Neural cell (in vitro differentiated cells): ENCODE data around the gene RANBP9. TPM values are rescaled to one million over a fixed set of nuclear protein-coding genes. Genes with fewer than 3 reads are reported as not detected.

Experiments
- H2AFZ ChIP-seq: fragments of 200-600, 300-800 bp; sonication (generic), shearing (Covaris generic); 2 replicates; pipeline ENCODE4 v1.6.0; 2014; ENCODE audit warnings: low read depth, mild to moderate bottlenecking, antibody characterized with exemption, low read length, moderate library complexity
- H3F3A ChIP-seq: fragments of 200-600 bp; shearing (Covaris generic); 2 replicates; pipeline ENCODE4 v1.6.1; 2016; ENCODE audit warnings: mild to moderate bottlenecking, moderate library complexity, mixed read lengths, antibody characterized with exemption, low read length; ENCODE audit not compliant: insufficient read depth, poor library complexity, severe bottlenecking
- H3K27ac ChIP-seq: fragments of 200-600, 300-800 bp; sonication (generic), shearing (Covaris generic); 2 replicates; pipeline ENCODE4 v1.5.1; 2014; ENCODE audit warnings: mild to moderate bottlenecking, low read length, moderate library complexity
- H3K27me3 ChIP-seq: fragments of 300-800, 200-600 bp; sonication (generic), shearing (Covaris generic); 2 replicates; pipeline ENCODE4 v1.6.0; 2014; ENCODE audit warnings: mild to moderate bottlenecking, low read depth, low read length, moderate library complexity; ENCODE audit not compliant: insufficient read depth
- H3K36me3 ChIP-seq: fragments of 300-800, 200-600 bp; sonication (generic), shearing (Covaris generic); 2 replicates; pipeline ENCODE4 v1.5.1; 2014; ENCODE audit warnings: mild to moderate bottlenecking, antibody characterized with exemption, low read length, moderate library complexity; ENCODE audit not compliant: insufficient read depth
- H3K4me2 ChIP-seq: fragments of 300-800, 200-600 bp; sonication (generic), shearing (Covaris generic); 2 replicates; pipeline ENCODE4 v1.6.0; 2014; ENCODE audit warnings: mild to moderate bottlenecking, low read length
- H3K4me3 ChIP-seq: fragments of 300-800, 200-600 bp; sonication (generic), shearing (Covaris generic); 2 replicates; pipeline ENCODE4 v1.5.1; 2014; ENCODE audit warnings: mild to moderate bottlenecking, low read length, moderate library complexity
- H3K79me2 ChIP-seq: fragments of 200-600 bp; shearing (Covaris generic); replicated peaks from 2 replicates; pipeline ENCODE4 v1.6.0; 2014; ENCODE audit warnings: mild to moderate bottlenecking, low read length, moderate library complexity; ENCODE audit not compliant: insufficient read depth
- H3K9ac ChIP-seq: fragments of 300-800, 200-600 bp; sonication (generic), shearing (Covaris generic); 2 replicates; pipeline ENCODE4 v1.6.1; 2016; ENCODE audit warnings: mild to moderate bottlenecking, low read length, mixed read lengths
- H3K9me2 ChIP-seq: fragments of 200-600 bp; shearing (Covaris generic); 2 replicates; pipeline ENCODE4 v1.6.1; 2016; ENCODE audit warnings: mild to moderate bottlenecking, low read length, mixed read lengths; ENCODE audit not compliant: insufficient read depth
- H3K9me3 ChIP-seq: fragments of 200-600, 300-800 bp; sonication (generic), shearing (Covaris generic); 2 replicates; pipeline ENCODE4 v1.6.1; 2016; ENCODE audit warnings: mild to moderate bottlenecking, mixed run types, low read length, moderate library complexity, mixed read lengths
- H4K20me1 ChIP-seq: fragments of 200-600 bp; shearing (Covaris generic); 2 replicates; pipeline ENCODE4 v1.6.1; 2016; ENCODE audit warnings: mild to moderate bottlenecking, mixed run types; ENCODE audit not compliant: insufficient read depth
- EP300 ChIP-seq: fragments of 450-650 bp; conservative IDR thresholded peaks from 2 replicates; pipeline ENCODE4 v1.6.1; 2014; ENCODE audit warnings: antibody characterized with exemption, mild to moderate bottlenecking, moderate library complexity; ENCODE audit not compliant: poor library complexity, severe bottlenecking
- EZH2 ChIP-seq: fragments of 200-600, 300-800 bp; shearing (Covaris generic), sonication (generic); IDR thresholded peaks from 2 replicates; pipeline ENCODE4 v1.6.1; 2014; ENCODE audit warnings: antibody characterized with exemption, low read length, borderline replicate concordance, mild to moderate bottlenecking; ENCODE audit not compliant: insufficient read depth, poor library complexity, severe bottlenecking
- MXI1 ChIP-seq: fragments of 450-650 bp; conservative IDR thresholded peaks from 2 replicates; pipeline ENCODE4 v1.6.1; 2014; ENCODE audit warnings: antibody characterized with exemption, mild to moderate bottlenecking; ENCODE audit not compliant: poor library complexity, severe bottlenecking
- POLR2AphosphoS5 ChIP-seq: IDR thresholded peaks from 2 replicates; pipeline ENCODE4 v1.6.1; 2012
- RAD21 ChIP-seq: fragments of 450-650 bp; conservative IDR thresholded peaks from 2 replicates; pipeline ENCODE4 v1.6.1; 2014; ENCODE audit warnings: antibody characterized with exemption, mild to moderate bottlenecking, moderate library complexity
- SMC3 ChIP-seq: fragments of 450-650 bp; conservative IDR thresholded peaks from 2 replicates; pipeline ENCODE4 v1.6.1; 2014; ENCODE audit warnings: antibody characterized with exemption, mild to moderate bottlenecking, moderate library complexity; ENCODE audit not compliant: poor library complexity
- TAF1 ChIP-seq: IDR thresholded peaks from 2 replicates; pipeline ENCODE4 v1.6.1; 2012; ENCODE audit warnings: low read depth
- polyA plus RNA-seq: library from polyadenylated mRNA; depleted of rRNA; stranded (reverse); fragments of >200 nt; gene quantifications from 2 replicates; pipeline ENCODE4 v1.2.3, GENCODE V29; 2014
- TF ChIP-seq, protein P1 (sequence below): fragments of 450-650 bp; IDR thresholded peaks from 2 replicates; pipeline ENCODE4 v1.5.1; 2014; ENCODE audit warnings: antibody characterized with exemption, mild to moderate bottlenecking, moderate library complexity; ENCODE audit not compliant: poor library complexity, severe bottlenecking
- TF ChIP-seq, protein P2 (sequence below): IDR thresholded peaks from 2 replicates; pipeline ENCODE4 v1.6.1; 2012; ENCODE audit warnings: borderline replicate concordance

Gene RANBP9
- polyA plus RNA-seq, 1 donor from 2014 or later, result 52.2 TPM

DNA sequence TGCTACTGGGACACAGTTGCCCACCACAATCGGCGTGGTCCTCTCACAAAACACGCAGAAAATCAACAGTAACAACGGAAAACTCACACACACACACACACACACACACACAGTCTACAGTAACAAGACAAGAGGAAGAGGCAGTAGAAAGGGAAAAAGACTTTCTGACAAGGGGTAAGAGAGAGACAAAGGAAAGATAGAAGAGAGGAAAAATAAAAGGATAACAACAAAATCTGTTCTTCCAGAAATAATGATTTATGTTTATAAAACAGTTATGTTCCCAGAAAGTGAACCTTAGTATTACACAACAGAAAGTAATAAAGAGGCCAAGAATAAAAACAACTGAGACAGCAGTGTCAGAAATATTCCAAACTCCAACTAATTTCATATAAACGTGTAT is 2.9 kb downstream of the RANBP9 start:
- H3K27me3 ChIP-seq, result no peaks in the 10 kb centered on the region
- no peaks in the 10 kb centered on the region for H3K9me3 ChIP-seq
- H3K9me2 ChIP-seq, result no peaks in the 10 kb centered on the region
- no peak overlapping the region for H2AFZ ChIP-seq
- peaks cover 68% of the 10 kb centered on the region for H3K79me2 ChIP-seq
- TF ChIP-seq POLR2AphosphoS5 (no peak), TAF1 (no peak), RAD21 (no peak)
- TF ChIP-seq, protein P1, sequence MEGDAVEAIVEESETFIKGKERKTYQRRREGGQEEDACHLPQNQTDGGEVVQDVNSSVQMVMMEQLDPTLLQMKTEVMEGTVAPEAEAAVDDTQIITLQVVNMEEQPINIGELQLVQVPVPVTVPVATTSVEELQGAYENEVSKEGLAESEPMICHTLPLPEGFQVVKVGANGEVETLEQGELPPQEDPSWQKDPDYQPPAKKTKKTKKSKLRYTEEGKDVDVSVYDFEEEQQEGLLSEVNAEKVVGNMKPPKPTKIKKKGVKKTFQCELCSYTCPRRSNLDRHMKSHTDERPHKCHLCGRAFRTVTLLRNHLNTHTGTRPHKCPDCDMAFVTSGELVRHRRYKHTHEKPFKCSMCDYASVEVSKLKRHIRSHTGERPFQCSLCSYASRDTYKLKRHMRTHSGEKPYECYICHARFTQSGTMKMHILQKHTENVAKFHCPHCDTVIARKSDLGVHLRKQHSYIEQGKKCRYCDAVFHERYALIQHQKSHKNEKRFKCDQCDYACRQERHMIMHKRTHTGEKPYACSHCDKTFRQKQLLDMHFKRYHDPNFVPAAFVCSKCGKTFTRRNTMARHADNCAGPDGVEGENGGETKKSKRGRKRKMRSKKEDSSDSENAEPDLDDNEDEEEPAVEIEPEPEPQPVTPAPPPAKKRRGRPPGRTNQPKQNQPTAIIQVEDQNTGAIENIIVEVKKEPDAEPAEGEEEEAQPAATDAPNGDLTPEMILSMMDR, result no peak
- no peaks in the 10 kb centered on the region for H3K36me3 ChIP-seq
- H3K27ac ChIP-seq, result no peak overlapping the region
- peaks cover 4% of the 10 kb centered on the region for H4K20me1 ChIP-seq
- peak overlapping the region; percentile 93 for H3K4me3 ChIP-seq
- H3K9ac ChIP-seq, result peak overlapping the region; percentile 85
- H3K4me2 ChIP-seq, result peak overlapping the region; percentile 90
- no peaks in the 10 kb centered on the region for H3F3A ChIP-seq

DNA sequence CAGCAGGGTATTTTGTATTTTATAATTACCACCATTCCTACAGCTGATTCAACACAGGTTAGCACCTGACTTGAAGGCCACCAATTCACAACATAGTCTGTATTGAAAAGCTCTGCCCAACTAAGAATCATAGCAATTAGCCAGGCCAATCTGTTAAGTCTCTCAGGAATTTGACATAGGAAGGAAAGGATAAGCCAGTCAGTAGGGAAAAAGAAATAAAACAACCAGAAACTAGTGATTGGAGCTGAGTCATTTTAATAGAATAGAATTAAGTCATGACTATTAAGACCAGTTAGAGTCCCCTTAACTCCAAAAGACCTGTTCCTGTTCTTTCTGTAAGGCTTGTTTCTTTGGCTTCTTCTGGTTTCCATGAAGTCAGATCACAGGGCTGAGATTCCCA is 8.1 kb downstream of the RANBP9 start:
- TF ChIP-seq, protein P2, sequence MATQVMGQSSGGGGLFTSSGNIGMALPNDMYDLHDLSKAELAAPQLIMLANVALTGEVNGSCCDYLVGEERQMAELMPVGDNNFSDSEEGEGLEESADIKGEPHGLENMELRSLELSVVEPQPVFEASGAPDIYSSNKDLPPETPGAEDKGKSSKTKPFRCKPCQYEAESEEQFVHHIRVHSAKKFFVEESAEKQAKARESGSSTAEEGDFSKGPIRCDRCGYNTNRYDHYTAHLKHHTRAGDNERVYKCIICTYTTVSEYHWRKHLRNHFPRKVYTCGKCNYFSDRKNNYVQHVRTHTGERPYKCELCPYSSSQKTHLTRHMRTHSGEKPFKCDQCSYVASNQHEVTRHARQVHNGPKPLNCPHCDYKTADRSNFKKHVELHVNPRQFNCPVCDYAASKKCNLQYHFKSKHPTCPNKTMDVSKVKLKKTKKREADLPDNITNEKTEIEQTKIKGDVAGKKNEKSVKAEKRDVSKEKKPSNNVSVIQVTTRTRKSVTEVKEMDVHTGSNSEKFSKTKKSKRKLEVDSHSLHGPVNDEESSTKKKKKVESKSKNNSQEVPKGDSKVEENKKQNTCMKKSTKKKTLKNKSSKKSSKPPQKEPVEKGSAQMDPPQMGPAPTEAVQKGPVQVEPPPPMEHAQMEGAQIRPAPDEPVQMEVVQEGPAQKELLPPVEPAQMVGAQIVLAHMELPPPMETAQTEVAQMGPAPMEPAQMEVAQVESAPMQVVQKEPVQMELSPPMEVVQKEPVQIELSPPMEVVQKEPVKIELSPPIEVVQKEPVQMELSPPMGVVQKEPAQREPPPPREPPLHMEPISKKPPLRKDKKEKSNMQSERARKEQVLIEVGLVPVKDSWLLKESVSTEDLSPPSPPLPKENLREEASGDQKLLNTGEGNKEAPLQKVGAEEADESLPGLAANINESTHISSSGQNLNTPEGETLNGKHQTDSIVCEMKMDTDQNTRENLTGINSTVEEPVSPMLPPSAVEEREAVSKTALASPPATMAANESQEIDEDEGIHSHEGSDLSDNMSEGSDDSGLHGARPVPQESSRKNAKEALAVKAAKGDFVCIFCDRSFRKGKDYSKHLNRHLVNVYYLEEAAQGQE, result no peak
- TF ChIP-seq EP300 (no peak), TAF1 (no peak), POLR2AphosphoS5 (no peak), RAD21 (no peak), SMC3 (no peak), MXI1 (no peak), EZH2 (no peak)
- TF ChIP-seq, protein P1, result no peak
- peaks cover 90% of the 10 kb centered on the region for H3K79me2 ChIP-seq
- H4K20me1 ChIP-seq, result peaks cover 4% of the 10 kb centered on the region

More for the DNA sequence above, 8.1 kb downstream of the RANBP9 start:
- no peak overlapping the region for H3K27ac ChIP-seq
- H3K4me2 ChIP-seq, result no peak overlapping the region
- H3K36me3 ChIP-seq, result no peaks in the 10 kb centered on the region
- no peaks in the 10 kb centered on the region for H3F3A ChIP-seq
- no peaks in the 10 kb centered on the region for H3K9me2 ChIP-seq
- no peak overlapping the region for H2AFZ ChIP-seq
- H3K4me3 ChIP-seq, result no peak overlapping the region
- H3K9ac ChIP-seq, result no peak overlapping the region
- H3K27me3 ChIP-seq, result no peaks in the 10 kb centered on the region
- H3K9me3 ChIP-seq, result no peaks in the 10 kb centered on the region
